Measurements from ENCODE around the gene GLB1L3.
"Not testable (repeated sequence)": the region's sequence is repeated elsewhere in the genome, so short reads cannot be mapped to it uniquely, and the experiment has no call there.

The GLB1L3 gene

DNA sequence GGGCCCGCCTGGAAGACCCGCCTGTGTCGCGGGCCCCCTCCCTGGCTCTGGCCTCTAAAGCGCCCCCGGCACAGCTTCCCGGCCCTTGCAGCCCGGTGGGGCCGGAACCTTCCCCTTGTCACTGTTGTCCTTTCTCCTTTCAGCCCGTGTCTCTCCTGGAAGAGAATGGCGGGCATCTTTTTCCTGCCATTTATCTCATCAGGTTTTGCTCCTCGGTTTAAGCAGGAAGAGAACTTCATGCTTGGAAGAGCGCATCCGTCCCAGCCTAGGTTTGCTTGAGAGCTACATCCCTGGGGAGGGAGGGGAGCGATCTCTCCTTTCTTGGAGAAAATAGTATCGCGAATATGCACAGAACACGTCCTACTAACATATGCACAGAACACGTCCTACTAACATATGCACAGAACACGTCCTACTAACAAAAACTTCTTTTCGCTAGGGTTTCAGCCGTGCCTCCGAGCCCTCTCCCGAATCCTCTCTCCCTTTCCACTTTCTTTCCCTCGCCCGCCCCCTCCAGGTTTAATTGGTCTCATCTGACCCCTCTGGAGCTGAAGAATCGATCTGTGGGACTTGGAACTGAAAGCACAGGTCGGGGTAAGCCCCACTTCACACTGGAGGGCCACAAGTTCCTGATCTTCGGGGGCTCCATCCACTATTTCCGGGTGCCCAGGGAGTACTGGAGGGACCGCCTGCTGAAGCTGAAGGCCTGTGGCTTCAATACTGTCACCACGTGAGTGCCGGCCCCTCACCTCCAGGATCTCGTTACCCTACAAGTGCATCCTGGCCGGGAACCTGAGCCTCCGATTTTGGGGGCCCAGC is 1.2 kb downstream of the GLB1L3 start:
- TF ChIP-seq, protein P1, sequence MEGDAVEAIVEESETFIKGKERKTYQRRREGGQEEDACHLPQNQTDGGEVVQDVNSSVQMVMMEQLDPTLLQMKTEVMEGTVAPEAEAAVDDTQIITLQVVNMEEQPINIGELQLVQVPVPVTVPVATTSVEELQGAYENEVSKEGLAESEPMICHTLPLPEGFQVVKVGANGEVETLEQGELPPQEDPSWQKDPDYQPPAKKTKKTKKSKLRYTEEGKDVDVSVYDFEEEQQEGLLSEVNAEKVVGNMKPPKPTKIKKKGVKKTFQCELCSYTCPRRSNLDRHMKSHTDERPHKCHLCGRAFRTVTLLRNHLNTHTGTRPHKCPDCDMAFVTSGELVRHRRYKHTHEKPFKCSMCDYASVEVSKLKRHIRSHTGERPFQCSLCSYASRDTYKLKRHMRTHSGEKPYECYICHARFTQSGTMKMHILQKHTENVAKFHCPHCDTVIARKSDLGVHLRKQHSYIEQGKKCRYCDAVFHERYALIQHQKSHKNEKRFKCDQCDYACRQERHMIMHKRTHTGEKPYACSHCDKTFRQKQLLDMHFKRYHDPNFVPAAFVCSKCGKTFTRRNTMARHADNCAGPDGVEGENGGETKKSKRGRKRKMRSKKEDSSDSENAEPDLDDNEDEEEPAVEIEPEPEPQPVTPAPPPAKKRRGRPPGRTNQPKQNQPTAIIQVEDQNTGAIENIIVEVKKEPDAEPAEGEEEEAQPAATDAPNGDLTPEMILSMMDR (IDR thresholded peaks at IDR 0.05; ENCODE audit: low read depth, low read length): no peak
- no peak for DNase-seq (ENCODE audit: extremely low read depth, low read depth)

DNA sequence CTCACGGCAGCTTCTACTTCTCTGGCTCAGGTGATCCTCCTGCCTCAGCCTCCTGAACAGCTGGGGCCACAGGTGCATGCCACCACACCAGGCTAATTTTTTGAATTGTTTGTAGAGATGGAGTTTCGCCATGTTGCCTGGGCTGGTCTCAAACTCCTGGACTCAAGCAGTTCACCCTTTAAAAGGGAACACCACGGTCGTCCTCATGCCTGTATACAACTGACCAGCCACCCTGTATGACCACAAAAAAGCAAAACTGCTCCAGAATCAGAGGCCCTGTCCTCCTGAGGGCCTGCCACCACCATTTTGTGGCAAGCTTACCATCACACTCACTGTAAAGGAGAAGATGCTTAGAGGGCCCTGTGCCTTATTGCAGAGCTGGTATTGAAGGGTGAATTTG is 2.2 kb downstream of the GLB1L3 start:
- TF ChIP-seq, protein P1 (IDR thresholded peaks at IDR 0.05; ENCODE audit: low read depth, low read length): no peak
- no peak for DNase-seq (ENCODE audit: extremely low read depth, low read depth)

DNA sequence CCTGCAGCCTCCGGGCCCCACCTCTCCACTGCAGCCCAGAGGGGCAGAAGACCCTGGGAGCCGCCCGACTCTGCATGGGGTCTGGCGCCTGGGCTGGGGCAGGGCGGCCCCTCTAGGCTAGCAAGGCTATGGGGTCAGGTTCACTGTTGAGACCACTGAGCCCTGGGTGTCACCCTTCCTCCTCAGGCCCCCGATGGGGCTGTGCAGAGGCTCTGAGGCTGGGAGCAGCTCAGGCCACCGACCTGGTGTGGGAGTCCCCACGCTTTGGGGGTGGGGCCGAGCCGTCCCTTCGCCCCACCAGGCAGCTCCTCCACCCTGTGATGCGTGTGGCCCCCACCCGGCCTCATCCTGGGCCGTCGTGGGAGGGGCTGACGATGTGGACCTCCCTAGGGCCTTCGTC is 5.5 kb downstream of the GLB1L3 start:
- not testable (repeated sequence) for DNase-seq (ENCODE audit: extremely low read depth, low read depth)

DNA sequence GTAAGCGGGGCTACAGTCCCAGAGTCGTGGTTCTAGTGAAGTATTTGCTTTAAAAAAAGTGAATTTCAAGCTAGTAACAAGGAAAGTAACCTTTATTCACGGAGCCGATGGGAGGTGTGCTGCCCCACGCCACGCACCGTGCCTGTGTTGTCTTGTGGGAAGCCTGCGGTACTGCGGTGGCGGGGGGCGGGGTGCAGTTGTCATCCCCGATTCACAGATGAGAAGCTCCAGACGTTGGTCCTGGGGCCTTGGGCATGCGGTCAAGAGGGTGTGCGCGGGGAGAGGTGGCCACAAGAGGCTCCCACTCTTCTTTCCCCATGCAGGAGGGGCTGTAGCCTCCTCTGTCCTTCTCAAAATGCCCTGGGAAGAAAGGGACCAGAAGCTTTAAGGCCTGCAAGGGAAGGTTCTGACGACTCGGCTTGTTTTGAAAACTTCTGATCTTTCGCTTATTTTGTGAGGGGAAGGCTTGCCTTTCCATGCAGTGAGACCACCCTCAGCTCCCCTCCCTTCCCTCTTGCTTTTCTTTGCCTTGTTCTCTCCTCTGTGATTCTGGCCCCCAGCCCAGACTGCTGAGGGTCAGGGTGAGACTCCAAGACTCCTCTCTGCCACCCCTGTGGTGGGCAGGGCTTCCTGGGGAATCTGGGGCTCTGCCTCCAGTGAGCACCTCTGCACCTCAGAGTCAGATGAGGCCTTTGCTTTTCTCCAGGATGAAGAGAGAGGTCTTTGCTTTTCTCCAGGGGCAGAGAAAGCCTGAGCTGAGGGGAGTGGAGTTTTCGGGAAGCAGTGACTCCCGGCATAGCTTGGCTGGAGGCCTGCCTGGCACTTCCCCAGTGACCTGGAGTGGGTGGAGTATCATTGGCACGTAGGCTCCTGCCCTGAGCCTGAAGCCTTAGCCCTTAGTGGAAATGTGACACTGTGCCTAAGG is 6.2 kb downstream of the GLB1L3 start:
- DNase-seq (ENCODE audit: extremely low read depth, low read depth): no peak
- TF ChIP-seq, protein P1 (IDR thresholded peaks at IDR 0.05; ENCODE audit: low read depth, low read length): no peak

DNA sequence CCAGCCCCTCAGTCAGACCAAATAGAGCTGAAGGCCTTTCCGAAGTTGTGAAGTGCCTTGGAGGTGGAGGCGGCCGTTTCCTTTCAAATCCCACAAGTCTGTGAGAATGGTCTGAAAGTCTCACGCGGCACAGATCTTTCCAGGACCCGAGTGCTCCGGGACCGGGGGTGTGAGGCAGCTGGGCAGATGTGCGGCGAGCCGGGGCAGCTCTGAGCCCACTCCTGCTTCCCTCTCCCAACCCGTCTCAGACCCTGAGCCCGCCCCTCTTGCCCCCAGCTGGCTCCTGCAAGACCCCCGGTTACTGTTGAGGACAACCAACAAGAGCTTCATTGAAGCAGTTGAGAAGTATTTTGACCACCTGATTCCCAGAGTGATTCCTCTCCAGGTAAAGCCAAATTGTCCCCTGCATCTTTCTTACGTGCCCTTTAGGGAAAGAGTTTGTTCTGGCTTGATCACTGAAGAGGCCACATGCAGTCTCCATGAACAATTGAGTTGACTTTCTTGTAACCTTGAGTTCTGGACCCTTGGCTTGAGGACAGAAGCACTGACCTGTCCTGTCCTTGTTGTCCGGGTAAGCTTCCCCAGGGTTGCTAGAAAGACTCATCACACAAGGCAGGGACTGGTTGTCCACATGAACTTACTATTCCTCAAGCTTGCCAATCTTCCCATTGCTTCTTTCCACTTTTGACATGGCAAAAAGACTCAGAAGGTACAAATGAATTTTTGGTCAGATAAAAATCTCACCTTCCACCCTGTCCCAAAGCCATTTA is 7.5 kb downstream of the GLB1L3 start:
- no peak for DNase-seq (ENCODE audit: extremely low read depth, low read depth)
- TF ChIP-seq, protein P1 (IDR thresholded peaks at IDR 0.05; ENCODE audit: low read depth, low read length): no peak

DNA sequence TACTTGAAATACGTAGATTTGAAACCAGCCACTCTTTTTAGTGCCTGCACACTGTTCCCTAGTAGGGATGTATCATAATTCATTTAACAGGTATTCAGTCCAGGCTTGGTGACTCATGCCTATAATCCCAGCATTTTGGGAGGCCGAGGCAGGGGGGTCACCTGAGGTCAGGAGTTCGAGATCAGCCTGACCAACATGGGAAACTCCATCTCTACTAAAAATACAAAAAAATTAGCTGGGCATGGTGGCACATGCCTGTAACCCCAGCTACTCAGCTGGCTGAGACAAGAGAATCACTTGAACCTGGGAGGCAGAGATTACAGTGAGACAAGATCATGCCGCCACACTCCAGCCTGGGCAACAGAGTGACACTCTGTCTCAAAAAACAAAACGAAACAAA is 8.2 kb downstream of the GLB1L3 start:
- DNase-seq (ENCODE audit: extremely low read depth, low read depth): not testable (repeated sequence)

DNA sequence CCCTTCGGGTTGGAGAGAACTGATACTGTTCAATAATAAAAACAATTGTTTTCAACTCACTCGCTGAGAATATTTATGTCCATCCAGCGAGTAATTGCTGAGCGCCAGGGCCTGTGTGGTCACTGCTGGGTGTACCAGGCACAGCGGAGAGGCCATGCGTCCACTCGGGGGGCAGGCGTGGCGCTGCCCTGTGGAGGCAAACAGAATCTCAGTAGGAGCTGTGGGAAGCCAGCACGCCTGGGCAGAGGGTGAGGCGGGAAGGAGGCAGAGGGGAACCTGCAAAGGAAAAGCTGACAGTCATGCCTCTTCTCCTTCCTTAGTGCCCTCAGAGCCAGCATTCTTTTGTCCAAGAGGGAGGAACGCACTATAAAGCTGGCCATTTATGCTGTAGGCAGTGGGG is 11.4 kb downstream of the GLB1L3 start:
- TF ChIP-seq, protein P1 (IDR thresholded peaks at IDR 0.05; ENCODE audit: low read depth, low read length): no peak
- no peak for DNase-seq (ENCODE audit: extremely low read depth, low read depth)

DNA sequence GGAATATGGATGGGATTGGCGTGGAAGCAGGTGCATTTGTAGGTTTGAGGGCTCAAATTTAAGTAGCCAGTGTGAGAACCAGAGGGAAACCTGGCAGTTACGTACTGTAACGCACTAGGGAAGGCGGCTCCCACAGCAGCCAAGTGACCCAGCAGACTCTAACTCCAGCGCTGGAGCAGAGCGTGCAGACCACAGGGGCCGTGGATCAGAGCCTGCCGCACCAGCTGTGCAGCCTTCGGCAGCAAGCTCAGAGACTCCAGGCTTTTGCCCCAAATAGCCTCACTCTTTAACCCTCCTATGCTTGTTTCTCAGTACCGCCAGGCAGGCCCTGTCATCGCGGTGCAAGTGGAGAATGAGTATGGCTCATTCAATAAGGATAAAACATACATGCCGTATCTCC is 12.3 kb downstream of the GLB1L3 start:
- TF ChIP-seq, protein P1 (IDR thresholded peaks at IDR 0.05; ENCODE audit: low read depth, low read length): no peak
- DNase-seq (ENCODE audit: extremely low read depth, low read depth): no peak
